ENCODE measurements around the gene SLC10A1. TPM values are rescaled to one million over a fixed set of nuclear protein-coding genes. Genes with fewer than 3 reads are reported as not detected.

Gene SLC10A1
- total and polyA plus RNA-seq, 2 experiments from 2014 or later = 0.10 TPM; not detected in 1

GRCh38 chr14:69753860-69754259, 43.2 kb downstream of the SLC10A1 start (continued):
- TF ChIP-seq ZNF462 (CRISPR knock-in tag; IDR thresholded peaks at IDR 0.05) = no peak
- no peak for TF ChIP-seq EZH2 (IDR thresholded peaks at IDR 0.05; ENCODE audit: low read depth, unreplicated experiment)
- no peak for TF ChIP-seq NANOG (IDR thresholded peaks at IDR 0.05; ENCODE audit: borderline replicate concordance)
- no peak for TF ChIP-seq STAT1 (IDR thresholded peaks at IDR 0.05; ENCODE audit: unreplicated experiment)
- TF ChIP-seq CREB1 (CRISPR knock-in tag; IDR thresholded peaks at IDR 0.05; ENCODE audit: low read depth) = no peak
- no peak for TF ChIP-seq CTCF (conservative IDR thresholded peaks at IDR 0.05; ENCODE audit: low read depth in 2 of 2)
- TF ChIP-seq ZNF114 (CRISPR knock-in tag; IDR thresholded peaks at IDR 0.05) = no peak
- TF ChIP-seq JUNB (IDR thresholded peaks at IDR 0.05; ENCODE audit: unreplicated experiment) = no peak
- no peak for TF ChIP-seq POLR2AphosphoS5 (IDR thresholded peaks at IDR 0.05; ENCODE audit: low read depth)
- no peak for TF ChIP-seq ZNF331 (CRISPR knock-in tag; IDR thresholded peaks at IDR 0.05; ENCODE audit: low read depth)

Measured in GM23338 (cell line).